GM12875 (cell line): ENCODE measurements around the gene DIO1.

Experiments used
- H3K4me3 ChIP-seq: one replicate; pipeline ENCODE4 v1.5.1; 2011; ENCODE audit warnings: low read depth, low read length, control low read depth
- TF ChIP-seq, protein P1 (sequence below): IDR thresholded peaks from 2 replicates; pipeline ENCODE4 v1.5.1; 2011; ENCODE audit warnings: low read depth, mild to moderate bottlenecking, control low read depth, inconsistent platforms, low read length, moderate library complexity, borderline replicate concordance; ENCODE audit not compliant: insufficient read depth

The DIO1 gene

DNA sequence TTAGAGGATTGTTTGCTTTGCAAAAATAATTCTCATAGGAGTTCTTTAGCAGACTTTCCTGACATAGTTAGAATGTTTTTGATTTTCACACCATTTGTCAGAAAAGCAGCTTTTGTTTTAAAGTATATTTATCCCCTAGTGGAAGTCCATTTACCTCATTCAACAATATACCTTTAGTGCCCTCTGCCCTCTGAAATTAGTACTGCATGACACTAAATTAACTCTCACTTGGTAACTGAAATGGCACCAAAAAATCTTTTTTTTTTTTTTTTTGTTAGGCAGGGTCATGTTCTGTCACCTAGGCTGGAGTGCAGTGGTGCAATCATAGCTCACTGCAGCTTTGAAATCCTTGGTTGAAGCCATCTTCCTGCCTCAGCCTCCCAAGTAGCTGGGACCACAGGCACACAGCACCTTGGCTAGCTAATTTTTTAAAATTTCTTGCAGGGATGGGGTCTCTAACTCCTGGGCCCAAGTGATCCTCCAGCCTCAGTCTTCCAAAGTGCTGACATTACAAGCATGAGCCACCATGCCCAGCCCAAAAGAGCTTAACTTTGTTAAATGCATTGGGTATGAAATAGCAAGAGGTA, 65.8 kb downstream of the DIO1 start:
- H3K4me3 ChIP-seq, result no peak overlapping the region
- TF ChIP-seq, protein P1, sequence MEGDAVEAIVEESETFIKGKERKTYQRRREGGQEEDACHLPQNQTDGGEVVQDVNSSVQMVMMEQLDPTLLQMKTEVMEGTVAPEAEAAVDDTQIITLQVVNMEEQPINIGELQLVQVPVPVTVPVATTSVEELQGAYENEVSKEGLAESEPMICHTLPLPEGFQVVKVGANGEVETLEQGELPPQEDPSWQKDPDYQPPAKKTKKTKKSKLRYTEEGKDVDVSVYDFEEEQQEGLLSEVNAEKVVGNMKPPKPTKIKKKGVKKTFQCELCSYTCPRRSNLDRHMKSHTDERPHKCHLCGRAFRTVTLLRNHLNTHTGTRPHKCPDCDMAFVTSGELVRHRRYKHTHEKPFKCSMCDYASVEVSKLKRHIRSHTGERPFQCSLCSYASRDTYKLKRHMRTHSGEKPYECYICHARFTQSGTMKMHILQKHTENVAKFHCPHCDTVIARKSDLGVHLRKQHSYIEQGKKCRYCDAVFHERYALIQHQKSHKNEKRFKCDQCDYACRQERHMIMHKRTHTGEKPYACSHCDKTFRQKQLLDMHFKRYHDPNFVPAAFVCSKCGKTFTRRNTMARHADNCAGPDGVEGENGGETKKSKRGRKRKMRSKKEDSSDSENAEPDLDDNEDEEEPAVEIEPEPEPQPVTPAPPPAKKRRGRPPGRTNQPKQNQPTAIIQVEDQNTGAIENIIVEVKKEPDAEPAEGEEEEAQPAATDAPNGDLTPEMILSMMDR, result peak; percentile 32; the same call in 1 of the 2 replicates
